H1 (cell line): ENCODE results near the gene KISS1.

Experiments
- CTCF ChIP-seq, 3 experiments: IDR thresholded peaks; 1 replicate in 2 of 3; 2 replicates in 1 of 3; pipeline versions ENCODE4 v1.5.1 to v1.6.1; 2011; ENCODE audit warnings: low read length in 3 of 3, mild to moderate bottlenecking in 3 of 3, inconsistent platforms in 2 of 3, low read depth in 1 of 3, moderate library complexity in 1 of 3; ENCODE audit not compliant: insufficient read depth in 1 of 3; ENCODE audit errors: control extremely low read depth in 1 of 3
- EZH2 ChIP-seq: fragments of 200-600 bp; sonication (generic); IDR thresholded peaks from 2 replicates; pipeline ENCODE4 v1.7.1; 2012; ENCODE audit warnings: low read depth, mild to moderate bottlenecking, moderate library complexity, low read length, inconsistent platforms; ENCODE audit not compliant: severe bottlenecking
- JUN ChIP-seq: IDR thresholded peaks from 2 replicates; pipeline ENCODE4 v1.6.1; 2011; ENCODE audit warnings: low read depth, mild to moderate bottlenecking, improper control_type of control experiment, low read length
- JUND ChIP-seq: IDR thresholded peaks from 2 replicates; pipeline ENCODE4 v1.6.1; 2011; ENCODE audit warnings: mild to moderate bottlenecking, improper control_type of control experiment, low read length
- POLR2A ChIP-seq, 2 experiments: IDR thresholded peaks; 1 replicate in 1 of 2; 2 replicates in 1 of 2; pipeline ENCODE4 v1.6.1; 2011; ENCODE audit warnings: low read depth in 2 of 2, low read length in 2 of 2, mild to moderate bottlenecking in 2 of 2; ENCODE audit errors: control extremely low read depth in 1 of 2
- RAD21 ChIP-seq, 2 experiments: IDR thresholded peaks in 1 of 2; conservative IDR thresholded peaks in 1 of 2; 2 replicates each; pipeline ENCODE4 v1.6.1; 2011; ENCODE audit warnings: low read depth in 2 of 2, low read length in 2 of 2, improper control_type of control experiment in 1 of 2, inconsistent platforms in 1 of 2, mild to moderate bottlenecking in 1 of 2, moderate library complexity in 1 of 2
- USF2 ChIP-seq: IDR thresholded peaks from 2 replicates; pipeline ENCODE4 v1.6.1; 2011; ENCODE audit warnings: low read length, improper control_type of control experiment
- TF ChIP-seq, protein P1 (sequence below): IDR thresholded peaks from 2 replicates; pipeline ENCODE4 v1.6.1; 2012; ENCODE audit warnings: inconsistent platforms

DNA sequence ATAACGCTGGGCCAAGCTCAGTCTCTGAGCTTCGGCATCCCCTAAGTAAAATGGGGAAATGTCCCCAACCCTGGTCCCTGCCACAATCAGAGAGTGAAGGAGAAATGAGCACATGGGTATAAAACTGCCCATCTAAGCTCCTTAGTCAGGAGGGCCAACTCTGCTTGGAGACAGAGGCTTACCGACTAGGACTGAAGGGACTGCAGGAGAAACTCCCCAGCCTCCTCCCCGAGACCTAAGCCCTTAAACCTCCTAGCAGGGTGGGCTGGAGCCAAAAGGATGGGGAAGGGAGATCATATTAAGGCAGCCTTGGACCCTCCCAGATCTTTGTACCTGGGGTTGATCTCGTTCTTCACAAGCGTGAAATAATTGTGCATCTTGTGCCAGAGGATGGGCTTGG, 50.0 kb downstream of the KISS1 start:
- TF ChIP-seq CTCF (IDR thresholded peaks at IDR 0.05; ENCODE audit: control extremely low read depth in 1 of 3, insufficient read depth in 1 of 3, low read depth in 1 of 3, low read length in 3 of 3) (no peak), USF2 (no peak), EZH2 (no peak), JUND (no peak), POLR2A (IDR thresholded peaks at IDR 0.05; ENCODE audit: control extremely low read depth in 1 of 2, low read depth in 2 of 2, low read length in 2 of 2) (no peak), RAD21 (IDR thresholded peaks at IDR 0.05 in 1 of 2, conservative IDR thresholded peaks at IDR 0.05 in 1 of 2; ENCODE audit: low read depth in 2 of 2, low read length in 2 of 2) (no peak), JUN (no peak)
- TF ChIP-seq, protein P1, sequence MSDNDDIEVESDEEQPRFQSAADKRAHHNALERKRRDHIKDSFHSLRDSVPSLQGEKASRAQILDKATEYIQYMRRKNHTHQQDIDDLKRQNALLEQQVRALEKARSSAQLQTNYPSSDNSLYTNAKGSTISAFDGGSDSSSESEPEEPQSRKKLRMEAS, result no peak
